A204.1 (cell line): ENCODE data around the gene OR2Y1.
"Not testable (repeated sequence)": the region's sequence is repeated elsewhere in the genome, so short reads cannot be mapped to it uniquely, and the experiment has no call there.

Experiments used
- FAIRE-seq: peaks from 2 replicates; lab custom pipeline; 2012; peaks lifted over from hg19 to GRCh38; lab: Jason Lieb, UNC

OR2Y1 gene

GRCh38 chr5:180739958-180740357 is at the start of gene OR2Y1:
TSS of gene OR2Y1 (minus strand) at chr5:180740058. CDS start at chr5:180740058, 0 bp downstream.
- FAIRE-seq = no peak

GRCh38 chr5:180788651-180789410 is 49.0 kb upstream of the OR2Y1 start:
- not testable (repeated sequence) for FAIRE-seq

GRCh38 chr5:180787711-180788431 is 48.0 kb upstream of the OR2Y1 start:
- FAIRE-seq = no peak

- no peak for FAIRE-seq
Observed at GRCh38 chr5:180786531-180787398, 46.9 kb upstream of the OR2Y1 start.

GRCh38 chr5:180785794-180786221 is 46.0 kb upstream of the OR2Y1 start:
- no peak for FAIRE-seq

- FAIRE-seq = no peak
Observed at GRCh38 chr5:180785121-180785781, 45.4 kb upstream of the OR2Y1 start.

- FAIRE-seq = peak; percentile 95
Observed at GRCh38 chr5:180784497-180785097, 44.7 kb upstream of the OR2Y1 start.

- FAIRE-seq = no peak
Observed at GRCh38 chr5:180783340-180784052, 43.6 kb upstream of the OR2Y1 start.

- no peak for FAIRE-seq
Observed at GRCh38 chr5:180782748-180783147, 42.9 kb upstream of the OR2Y1 start.

- FAIRE-seq = not testable (repeated sequence)
Observed at GRCh38 chr5:180781900-180782326, 42.1 kb upstream of the OR2Y1 start.

- no peak for FAIRE-seq
Observed at GRCh38 chr5:180779985-180780610, 40.2 kb upstream of the OR2Y1 start.

GRCh38 chr5:180777475-180777874 is 37.6 kb upstream of the OR2Y1 start:
- no peak for FAIRE-seq

GRCh38 chr5:180776376-180776775 is 36.5 kb upstream of the OR2Y1 start:
- peak; percentile 97 for FAIRE-seq

GRCh38 chr5:180775624-180776023 is 35.8 kb upstream of the OR2Y1 start:
- no peak for FAIRE-seq

- no peak for FAIRE-seq
Observed at GRCh38 chr5:180771839-180772238, 32.0 kb upstream of the OR2Y1 start.

- no peak for FAIRE-seq
Observed at GRCh38 chr5:180769821-180770220, 30.0 kb upstream of the OR2Y1 start.

- no peak for FAIRE-seq
Observed at GRCh38 chr5:180755601-180756000, 15.7 kb upstream of the OR2Y1 start.

- FAIRE-seq = no peak
Observed at GRCh38 chr5:180744253-180744652, 4.4 kb upstream of the OR2Y1 start.

- no peak for FAIRE-seq
Observed at GRCh38 chr5:180742727-180743126, 2.9 kb upstream of the OR2Y1 start.

- not testable (repeated sequence) for FAIRE-seq
Observed at GRCh38 chr5:180740953-180741352, 1.1 kb upstream of the OR2Y1 start.
